Activated CD8-positive, alpha-beta memory T cell treated with anti-CD3 and anti-CD28 coated beads, Interleukin-2, amount 50 U/mL, for 24 hours (primary cell): ENCODE measurements around the gene LHFPL3.
"Not testable (repeated sequence)": the region's sequence is repeated elsewhere in the genome, so short reads cannot be mapped to it uniquely, and the experiment has no call there.

Experiments
- DNase-seq: peaks from one replicate; pipeline ENCODE4 v3.0.0-alpha.2; 2020; ENCODE audit errors: extremely low read depth

The LHFPL3 gene

GRCh38 chr7:104595591-104595990 lies 267.2 kb downstream of the LHFPL3 start:
- not testable (repeated sequence) for DNase-seq

- DNase-seq: no peak
Observed at GRCh38 chr7:104603957-104604356, 275.6 kb downstream of the LHFPL3 start.

- DNase-seq: no peak
Observed at GRCh38 chr7:104604706-104605105, 276.3 kb downstream of the LHFPL3 start.

GRCh38 chr7:104621321-104621720 lies 292.9 kb downstream of the LHFPL3 start:
- DNase-seq: no peak

- DNase-seq: no peak
Observed at GRCh38 chr7:104625956-104626355, 297.6 kb downstream of the LHFPL3 start.

GRCh38 chr7:104627516-104627915 lies 299.1 kb downstream of the LHFPL3 start:
- DNase-seq: no peak

GRCh38 chr7:104628017-104628416 lies 299.6 kb downstream of the LHFPL3 start:
- DNase-seq: no peak

GRCh38 chr7:104629408-104629807 lies 301.0 kb downstream of the LHFPL3 start:
- no peak for DNase-seq

- no peak for DNase-seq
Observed at GRCh38 chr7:104640506-104640905, 312.1 kb downstream of the LHFPL3 start.

GRCh38 chr7:104642560-104642959 lies 314.2 kb downstream of the LHFPL3 start:
- no peak for DNase-seq

GRCh38 chr7:104643587-104644217 lies 315.3 kb downstream of the LHFPL3 start:
- no peak for DNase-seq

- DNase-seq: no peak
Observed at GRCh38 chr7:104650991-104651640, 322.7 kb downstream of the LHFPL3 start.

- DNase-seq: no peak
Observed at GRCh38 chr7:104652434-104652833, 324.0 kb downstream of the LHFPL3 start.

GRCh38 chr7:104652865-104653264 lies 324.5 kb downstream of the LHFPL3 start:
- no peak for DNase-seq

GRCh38 chr7:104653825-104654401 lies 325.5 kb downstream of the LHFPL3 start:
- DNase-seq: no peak

GRCh38 chr7:104655592-104655991 lies 327.2 kb downstream of the LHFPL3 start:
- no peak for DNase-seq

- DNase-seq: no peak
Observed at GRCh38 chr7:104656467-104656866, 328.1 kb downstream of the LHFPL3 start.

- no peak for DNase-seq
Observed at GRCh38 chr7:104657134-104657533, 328.7 kb downstream of the LHFPL3 start.

- no peak for DNase-seq
Observed at GRCh38 chr7:104661575-104661974, 333.2 kb downstream of the LHFPL3 start.

- DNase-seq: no peak
Observed at GRCh38 chr7:104664648-104665047, 336.2 kb downstream of the LHFPL3 start.

GRCh38 chr7:104677587-104677986 lies 349.2 kb downstream of the LHFPL3 start:
- DNase-seq: no peak

- no peak for DNase-seq
Observed at GRCh38 chr7:104679085-104679484, 350.7 kb downstream of the LHFPL3 start.

GRCh38 chr7:104686286-104686685 lies 357.9 kb downstream of the LHFPL3 start:
- DNase-seq: no peak
